ENCODE measurements around the gene HECW1.

DNA sequence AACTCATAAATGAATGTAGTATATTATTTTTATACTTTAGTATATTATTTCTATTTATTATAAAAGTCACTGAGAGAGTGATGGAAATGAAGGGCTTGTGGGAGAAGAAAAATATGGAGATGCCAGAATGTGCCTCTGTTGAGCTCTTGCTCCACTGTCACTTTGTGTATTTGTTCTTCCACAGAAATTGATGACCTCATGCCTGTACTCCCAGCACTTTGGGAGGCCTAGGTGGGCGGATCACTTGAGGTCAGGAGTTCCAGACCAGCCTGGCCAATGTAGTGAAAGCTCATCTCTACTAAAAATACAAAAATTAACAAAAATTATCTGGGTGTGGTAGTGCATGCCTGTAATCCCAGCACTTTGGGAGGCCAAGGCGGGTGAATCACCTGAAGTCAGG lies 394.0 kb downstream of the HECW1 start:
- TF ChIP-seq POLR2AphosphoS5 (IDR thresholded peaks at IDR 0.05; ENCODE audit: borderline replicate concordance, low read depth, low read length) (no peak), EZH2 (IDR thresholded peaks at IDR 0.05) (no peak), FOXP2 (optimal IDR thresholded peaks at IDR 0.05; ENCODE audit: control extremely low read depth, extremely low read length, insufficient read depth) (no peak)

Measured in SK-N-MC (cell line).